Neuron (in vitro differentiated cells): ENCODE results near the gene TCF7L1.
"Not testable (repeated sequence)": the region's sequence is repeated elsewhere in the genome, so short reads cannot be mapped to it uniquely, and the experiment has no call there.

Experiments
- H2AFZ ChIP-seq: one replicate; pipeline ENCODE4 v1.6.1; 2013; ENCODE audit warnings: low read depth, mild to moderate bottlenecking, inconsistent platforms, low read length, moderate library complexity
- H3K27me3 ChIP-seq: one replicate; pipeline ENCODE4 v1.6.1; 2013; ENCODE audit warnings: low read length; ENCODE audit not compliant: insufficient read depth
- H3K36me3 ChIP-seq: one replicate; pipeline ENCODE4 v1.6.1; 2013; ENCODE audit warnings: low read length; ENCODE audit not compliant: insufficient read depth
- H3K4me1 ChIP-seq: one replicate; pipeline ENCODE4 v1.6.1; 2013; ENCODE audit warnings: low read length; ENCODE audit not compliant: insufficient read depth
- H3K4me3 ChIP-seq: 2 replicates; pipeline ENCODE4 v1.5.1; 2013; ENCODE audit warnings: mild to moderate bottlenecking, low read length, moderate library complexity
- H3K9me3 ChIP-seq: one replicate; pipeline ENCODE4 v1.6.1; 2013; ENCODE audit warnings: low read length

The TCF7L1 gene

DNA sequence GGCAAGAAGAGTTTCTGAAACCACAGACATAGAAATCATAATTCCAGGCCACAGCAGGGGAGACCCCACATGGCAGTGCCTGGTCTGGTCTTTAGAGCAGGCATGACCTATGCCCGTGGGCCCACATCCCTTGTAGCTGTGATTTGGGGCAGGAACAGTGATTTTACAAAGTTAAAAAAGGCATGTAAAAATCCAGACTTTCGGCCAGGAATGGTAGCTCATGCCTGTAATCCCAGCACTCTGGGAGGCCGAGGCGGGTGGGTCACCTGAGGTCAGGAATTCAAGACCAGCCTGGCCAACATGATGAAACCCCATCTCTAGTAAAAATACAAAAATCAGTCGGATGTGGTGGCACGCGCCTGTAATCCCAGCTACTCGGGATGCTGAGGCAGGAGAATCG, 78.4 kb downstream of the TCF7L1 start:
- not testable (repeated sequence) for H2AFZ ChIP-seq, H3K36me3 ChIP-seq, H3K9me3 ChIP-seq, H3K4me3 ChIP-seq, H3K27me3 ChIP-seq
- peaks cover 32% of the 10 kb centered on the region for H3K4me1 ChIP-seq

DNA sequence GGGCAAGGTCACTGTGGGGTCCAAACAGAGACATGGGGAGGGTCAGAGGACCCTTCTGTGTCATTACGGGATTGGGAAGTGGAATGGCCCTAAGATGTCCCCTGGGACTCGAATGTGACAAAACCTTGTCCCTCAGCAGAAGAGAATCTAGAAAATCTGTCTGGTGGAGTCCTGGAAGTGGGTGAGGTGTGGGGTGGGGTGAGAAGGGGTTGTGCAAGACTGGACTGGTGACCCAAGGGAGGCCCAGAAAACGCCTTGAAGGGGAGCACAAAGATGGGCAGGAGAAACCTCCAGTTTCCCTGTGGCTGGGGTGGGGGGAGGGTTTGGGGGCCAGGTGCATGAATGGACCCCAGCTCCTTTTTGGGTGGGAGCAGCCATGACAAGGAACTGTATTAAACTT, 79.6 kb downstream of the TCF7L1 start:
- Histone ChIP-seq H3K4me3 (no peak overlapping the region), H3K4me1 (peaks cover 44% of the 10 kb centered on the region), H2AFZ (no peak overlapping the region)

DNA sequence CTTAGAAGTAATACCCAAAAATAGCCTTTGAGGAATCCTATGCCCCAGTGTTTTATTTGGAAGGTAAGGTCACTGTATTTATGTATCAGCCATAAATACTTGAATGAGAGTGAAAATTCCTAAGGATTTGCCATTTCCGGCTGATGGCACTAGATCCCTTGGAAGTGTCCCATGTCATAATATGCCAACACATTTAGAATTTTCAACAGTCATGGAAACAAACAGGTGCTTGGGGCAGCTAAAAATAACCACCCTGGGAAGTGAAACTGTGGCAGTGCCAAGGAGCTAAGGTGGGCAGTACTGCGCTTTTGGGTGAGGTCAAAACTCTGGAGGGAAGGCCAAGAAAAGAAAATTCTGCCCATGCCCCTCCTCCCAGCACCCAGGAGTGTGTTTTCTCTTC, 80.2 kb downstream of the TCF7L1 start:
- no peak overlapping the region for H3K4me3 ChIP-seq
- H3K4me1 ChIP-seq: peaks cover 45% of the 10 kb centered on the region
- no peaks in the 10 kb centered on the region for H3K27me3 ChIP-seq
- no peak overlapping the region for H2AFZ ChIP-seq
- H3K36me3 ChIP-seq: peaks cover 5% of the 10 kb centered on the region
- H3K9me3 ChIP-seq: no peaks in the 10 kb centered on the region

More for the DNA sequence above, 79.6 kb downstream of the TCF7L1 start:
- H3K27me3 ChIP-seq: no peaks in the 10 kb centered on the region
- H3K9me3 ChIP-seq: no peaks in the 10 kb centered on the region
- H3K36me3 ChIP-seq: peaks cover 5% of the 10 kb centered on the region

DNA sequence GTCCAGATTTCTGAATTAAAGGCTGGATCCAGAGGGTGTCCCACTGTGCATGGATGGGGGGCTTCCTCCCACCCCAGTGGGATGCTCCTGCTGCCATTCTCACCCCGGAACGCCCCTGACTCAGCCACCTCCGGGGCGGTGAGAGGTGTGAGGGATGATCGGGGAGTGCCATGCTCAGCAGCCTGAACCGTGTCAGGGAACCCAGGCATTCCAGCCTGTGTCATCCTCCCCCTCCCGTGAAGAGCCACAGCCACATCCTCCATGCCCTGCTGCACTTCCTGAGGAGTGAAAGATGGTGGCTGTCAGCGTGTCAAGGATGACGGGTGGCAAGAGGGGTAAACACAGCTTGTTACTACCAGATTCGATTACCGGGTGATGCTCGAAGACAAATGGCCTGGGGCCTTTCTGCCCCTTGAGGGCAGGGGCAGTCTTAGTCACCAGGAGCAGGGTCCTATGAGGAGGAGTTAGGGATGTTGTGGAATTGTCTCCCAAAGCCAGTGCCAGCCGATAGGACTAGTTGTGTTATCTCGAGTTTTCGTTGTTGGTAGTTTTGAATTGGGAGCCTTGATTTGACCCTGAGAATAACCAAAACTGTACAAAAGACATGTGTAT, 80.8 kb downstream of the TCF7L1 start:
- Histone ChIP-seq H3K4me1 (peaks cover 45% of the 10 kb centered on the region), H3K27me3 (no peaks in the 10 kb centered on the region), H2AFZ (no peak overlapping the region), H3K4me3 (no peak overlapping the region), H3K9me3 (no peaks in the 10 kb centered on the region), H3K36me3 (peaks cover 5% of the 10 kb centered on the region)

GRCh38 chr2:85215081-85215447, 81.9 kb downstream of the TCF7L1 start:
- Histone ChIP-seq H2AFZ (no peak overlapping the region), H3K4me1 (peaks cover 45% of the 10 kb centered on the region), H3K36me3 (peaks cover 4% of the 10 kb centered on the region), H3K4me3 (no peak overlapping the region), H3K9me3 (no peaks in the 10 kb centered on the region), H3K27me3 (no peaks in the 10 kb centered on the region)

- peaks cover 45% of the 10 kb centered on the region for H3K4me1 ChIP-seq
- no peak overlapping the region for H2AFZ ChIP-seq
- H3K4me3 ChIP-seq: peak overlapping the region; percentile 15
- H3K27me3 ChIP-seq: no peaks in the 10 kb centered on the region
- no peaks in the 10 kb centered on the region for H3K9me3 ChIP-seq
- H3K36me3 ChIP-seq: peaks cover 3% of the 10 kb centered on the region
Observed at GRCh38 chr2:85215448-85216401, 82.5 kb downstream of the TCF7L1 start.

GRCh38 chr2:85216927-85217326, 83.7 kb downstream of the TCF7L1 start:
- Histone ChIP-seq H2AFZ (no peak overlapping the region), H3K9me3 (no peaks in the 10 kb centered on the region), H3K27me3 (no peaks in the 10 kb centered on the region), H3K36me3 (no peaks in the 10 kb centered on the region), H3K4me3 (no peak overlapping the region), H3K4me1 (peaks cover 45% of the 10 kb centered on the region)

- no peaks in the 10 kb centered on the region for H3K36me3 ChIP-seq
- no peak overlapping the region for H2AFZ ChIP-seq
- H3K27me3 ChIP-seq: no peaks in the 10 kb centered on the region
- H3K4me3 ChIP-seq: no peak overlapping the region
- no peaks in the 10 kb centered on the region for H3K9me3 ChIP-seq
- H3K4me1 ChIP-seq: peaks cover 17% of the 10 kb centered on the region
Observed at GRCh38 chr2:85221067-85221691, 88.0 kb downstream of the TCF7L1 start.

DNA sequence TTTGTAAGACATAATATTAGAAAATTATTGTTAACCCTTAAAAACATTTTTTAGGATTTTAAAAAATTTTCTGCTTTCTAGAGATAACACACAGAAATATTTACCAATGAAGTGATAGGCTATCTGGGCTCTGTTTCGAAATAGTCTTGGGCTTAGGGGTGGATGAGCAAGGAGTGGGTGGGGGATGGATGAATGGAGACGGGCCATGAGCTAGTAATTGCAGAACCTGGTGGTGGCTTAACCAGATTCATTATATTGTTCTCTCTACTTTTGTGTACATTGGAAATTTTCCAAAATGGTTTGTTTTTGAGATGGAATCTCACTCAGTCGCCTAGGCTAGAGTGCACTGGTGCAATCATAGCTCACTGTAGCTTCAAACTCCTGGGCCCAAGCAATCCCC, 89.6 kb downstream of the TCF7L1 start:
- no peaks in the 10 kb centered on the region for H3K9me3 ChIP-seq
- no peak overlapping the region for H3K4me3 ChIP-seq
- H3K27me3 ChIP-seq: no peaks in the 10 kb centered on the region
- no peaks in the 10 kb centered on the region for H3K36me3 ChIP-seq
- H2AFZ ChIP-seq: no peak overlapping the region
- peaks cover 1% of the 10 kb centered on the region for H3K4me1 ChIP-seq

DNA sequence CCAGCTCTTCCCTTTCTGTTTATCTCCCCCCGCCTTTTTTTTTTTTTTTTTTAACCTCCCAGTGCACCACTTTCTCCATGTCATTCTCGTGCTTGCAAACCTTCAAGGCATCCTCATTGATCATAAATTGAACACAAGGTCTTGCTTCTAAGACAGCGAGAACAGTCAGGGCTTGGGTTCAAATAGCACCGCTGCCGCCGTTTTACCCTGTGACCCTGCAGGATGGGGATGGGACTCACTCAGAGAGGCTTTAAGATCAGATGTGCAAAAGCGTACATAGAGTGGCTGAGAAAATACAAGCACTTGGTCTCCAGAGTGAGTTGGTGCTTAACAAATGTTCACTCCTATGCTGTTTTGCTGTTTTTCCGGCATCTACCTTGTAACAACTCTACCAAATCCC, 93.6 kb downstream of the TCF7L1 start:
- Histone ChIP-seq H3K36me3 (no peaks in the 10 kb centered on the region), H3K4me3 (no peak overlapping the region), H2AFZ (no peak overlapping the region), H3K4me1 (peaks cover 9% of the 10 kb centered on the region), H3K9me3 (no peaks in the 10 kb centered on the region), H3K27me3 (no peaks in the 10 kb centered on the region)

- H3K4me3 ChIP-seq: no peak overlapping the region
- no peaks in the 10 kb centered on the region for H3K36me3 ChIP-seq
- no peaks in the 10 kb centered on the region for H3K27me3 ChIP-seq
- H3K4me1 ChIP-seq: peaks cover 33% of the 10 kb centered on the region
- H3K9me3 ChIP-seq: no peaks in the 10 kb centered on the region
- H2AFZ ChIP-seq: no peak overlapping the region
Observed at GRCh38 chr2:85230679-85231467, 97.7 kb downstream of the TCF7L1 start.

GRCh38 chr2:85231468-85231805, 98.2 kb downstream of the TCF7L1 start:
- Histone ChIP-seq H3K27me3 (no peaks in the 10 kb centered on the region), H3K4me1 (peaks cover 36% of the 10 kb centered on the region), H3K4me3 (no peak overlapping the region), H3K9me3 (no peaks in the 10 kb centered on the region), H2AFZ (no peak overlapping the region), H3K36me3 (no peaks in the 10 kb centered on the region)

DNA sequence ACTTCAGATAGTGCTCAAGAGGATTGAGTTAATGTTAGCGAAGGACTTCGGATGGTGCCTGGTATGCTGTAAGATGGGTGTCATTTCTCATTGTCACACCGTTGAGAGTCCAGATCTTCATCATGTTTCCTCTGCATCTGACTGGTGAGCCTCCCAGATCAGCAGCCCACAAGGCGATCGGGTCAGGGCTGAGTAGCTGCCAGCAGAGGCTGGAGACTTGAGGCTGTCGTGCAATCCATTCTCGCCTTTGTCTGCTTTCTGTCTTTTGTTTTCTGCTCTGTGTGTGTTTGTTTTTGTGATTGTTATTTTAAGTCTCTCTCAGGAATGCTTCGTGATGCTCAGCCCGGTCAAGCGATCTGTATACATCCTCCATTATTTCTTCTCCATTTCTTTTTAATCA, 98.8 kb downstream of the TCF7L1 start:
- Histone ChIP-seq H3K36me3 (no peaks in the 10 kb centered on the region), H3K4me1 (peaks cover 36% of the 10 kb centered on the region), H3K9me3 (no peaks in the 10 kb centered on the region), H2AFZ (no peak overlapping the region), H3K4me3 (no peak overlapping the region), H3K27me3 (no peaks in the 10 kb centered on the region)
